Stimulated activated CD4-positive, alpha-beta T cell treated with anti-CD3 and anti-CD28 coated beads, Interleukin-12 subunit alpha, Interleukin-12 subunit beta, amount 100 ng/mL, for 48 hours (primary cell): ENCODE results near the gene SLC22A7.

Experiments used
- DNase-seq, 3 donors: peaks; one replicate each; pipeline ENCODE4 v3.0.0-alpha.2; 2020; ENCODE audit warnings: low read depth in 2 of 3, low spot score in 1 of 3

Gene SLC22A7, protein sequence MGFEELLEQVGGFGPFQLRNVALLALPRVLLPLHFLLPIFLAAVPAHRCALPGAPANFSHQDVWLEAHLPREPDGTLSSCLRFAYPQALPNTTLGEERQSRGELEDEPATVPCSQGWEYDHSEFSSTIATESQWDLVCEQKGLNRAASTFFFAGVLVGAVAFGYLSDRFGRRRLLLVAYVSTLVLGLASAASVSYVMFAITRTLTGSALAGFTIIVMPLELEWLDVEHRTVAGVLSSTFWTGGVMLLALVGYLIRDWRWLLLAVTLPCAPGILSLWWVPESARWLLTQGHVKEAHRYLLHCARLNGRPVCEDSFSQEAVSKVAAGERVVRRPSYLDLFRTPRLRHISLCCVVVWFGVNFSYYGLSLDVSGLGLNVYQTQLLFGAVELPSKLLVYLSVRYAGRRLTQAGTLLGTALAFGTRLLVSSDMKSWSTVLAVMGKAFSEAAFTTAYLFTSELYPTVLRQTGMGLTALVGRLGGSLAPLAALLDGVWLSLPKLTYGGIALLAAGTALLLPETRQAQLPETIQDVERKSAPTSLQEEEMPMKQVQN

DNA sequence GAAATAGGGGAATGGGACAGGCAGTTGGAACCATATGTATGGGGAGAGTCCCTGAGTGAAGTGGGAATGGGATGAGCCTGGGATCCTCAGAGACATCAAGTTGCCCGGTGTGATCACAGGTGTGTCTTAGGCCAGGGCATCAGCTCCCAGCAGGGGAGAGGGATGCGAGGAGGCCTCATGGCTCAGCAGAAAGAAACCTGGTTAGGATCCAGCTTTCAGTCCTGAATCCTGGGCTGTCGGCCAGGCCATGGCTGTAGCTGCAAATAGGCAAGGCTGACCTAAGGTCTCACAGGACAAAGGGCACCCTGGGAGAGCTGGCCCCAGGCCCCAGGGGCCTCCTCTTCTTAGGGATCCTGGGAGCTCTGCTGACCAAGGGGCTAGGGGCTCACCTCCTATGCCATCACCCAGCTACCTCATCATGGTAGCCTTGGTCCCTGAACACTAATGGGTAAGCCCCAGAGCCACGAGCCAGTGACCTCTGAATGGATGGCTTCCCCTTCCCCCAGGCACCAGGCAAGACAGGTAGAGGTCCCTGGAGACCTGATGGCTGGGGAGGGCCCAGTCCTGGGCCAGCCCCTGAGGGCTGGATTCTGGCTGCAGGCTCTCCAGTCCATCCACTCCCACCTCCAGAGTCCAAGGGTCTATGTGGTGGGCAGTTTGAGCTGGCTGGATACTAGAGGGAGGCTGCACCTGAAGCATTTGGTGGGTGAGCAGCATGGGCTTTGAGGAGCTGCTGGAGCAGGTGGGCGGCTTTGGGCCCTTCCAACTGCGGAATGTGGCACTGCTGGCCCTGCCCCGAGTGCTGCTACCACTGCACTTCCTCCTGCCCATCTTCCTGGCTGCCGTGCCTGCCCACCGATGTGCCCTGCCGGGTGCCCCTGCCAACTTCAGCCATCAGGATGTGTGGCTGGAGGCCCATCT is at the start of gene SLC22A7:
TSS of gene SLC22A7 (plus strand) at position 617 of the 921 bp plus-strand sequence. CDS start at position 716, 99 bp downstream.
- DNase-seq: no peak

DNA sequence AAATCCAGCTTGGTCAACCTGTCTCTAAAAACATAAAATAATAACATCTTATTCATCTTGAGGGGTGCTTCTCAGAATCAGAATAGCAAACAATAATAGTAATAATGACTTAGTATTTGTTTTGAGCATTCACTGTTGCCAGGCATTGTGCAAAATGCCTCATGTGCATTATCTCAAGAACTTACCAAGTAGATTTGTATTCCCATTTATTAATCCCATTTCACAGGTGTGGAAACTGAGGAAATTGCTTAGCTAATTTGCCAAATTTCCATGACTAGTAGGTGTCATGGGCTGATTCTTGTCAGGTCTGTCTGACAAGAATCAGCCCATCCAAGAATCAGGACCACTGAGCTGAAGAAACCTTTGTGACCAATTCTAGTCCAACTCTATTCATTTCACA is 49.3 kb upstream of the SLC22A7 start:
- DNase-seq: no peak

DNA sequence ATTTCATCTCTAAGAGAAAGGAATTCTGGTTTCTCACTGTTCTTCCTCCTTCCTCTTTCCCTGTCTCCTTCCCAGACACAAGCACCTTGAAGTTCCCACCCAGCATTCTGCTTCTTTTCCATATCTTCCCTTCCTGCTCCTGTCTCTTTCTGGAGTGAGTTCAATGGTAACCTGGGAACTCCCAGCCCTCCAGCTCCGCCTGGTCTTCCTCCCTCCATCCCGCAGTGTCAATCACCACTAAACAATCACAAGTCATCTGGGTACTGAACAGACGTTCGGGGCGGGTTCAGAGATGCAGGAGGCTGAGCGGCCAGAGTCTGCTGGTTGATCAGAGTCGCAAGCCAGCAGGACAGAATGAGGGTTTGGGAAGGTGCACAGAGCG is 47.1 kb upstream of the SLC22A7 start:
- DNase-seq: no peak

DNA sequence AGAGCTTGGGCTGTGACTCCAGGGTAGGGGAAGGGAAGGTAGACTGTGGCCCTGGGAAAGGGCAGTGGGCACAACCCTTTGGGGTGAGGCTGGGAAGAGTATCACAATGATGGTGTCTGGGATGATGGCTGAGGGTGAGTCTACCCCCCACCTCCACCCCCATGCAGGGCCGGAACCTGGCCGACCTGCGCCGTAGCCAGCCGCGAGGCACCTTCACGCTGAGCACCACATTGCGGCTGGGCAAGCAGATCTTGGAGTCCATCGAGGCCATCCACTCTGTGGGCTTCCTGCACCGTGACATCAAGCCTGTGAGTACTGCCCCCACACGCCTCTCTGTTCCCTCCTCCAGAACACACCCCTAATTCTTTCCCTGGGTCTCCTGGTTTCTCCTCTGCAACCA is 44.7 kb upstream of the SLC22A7 start:
- DNase-seq: no peak

DNA sequence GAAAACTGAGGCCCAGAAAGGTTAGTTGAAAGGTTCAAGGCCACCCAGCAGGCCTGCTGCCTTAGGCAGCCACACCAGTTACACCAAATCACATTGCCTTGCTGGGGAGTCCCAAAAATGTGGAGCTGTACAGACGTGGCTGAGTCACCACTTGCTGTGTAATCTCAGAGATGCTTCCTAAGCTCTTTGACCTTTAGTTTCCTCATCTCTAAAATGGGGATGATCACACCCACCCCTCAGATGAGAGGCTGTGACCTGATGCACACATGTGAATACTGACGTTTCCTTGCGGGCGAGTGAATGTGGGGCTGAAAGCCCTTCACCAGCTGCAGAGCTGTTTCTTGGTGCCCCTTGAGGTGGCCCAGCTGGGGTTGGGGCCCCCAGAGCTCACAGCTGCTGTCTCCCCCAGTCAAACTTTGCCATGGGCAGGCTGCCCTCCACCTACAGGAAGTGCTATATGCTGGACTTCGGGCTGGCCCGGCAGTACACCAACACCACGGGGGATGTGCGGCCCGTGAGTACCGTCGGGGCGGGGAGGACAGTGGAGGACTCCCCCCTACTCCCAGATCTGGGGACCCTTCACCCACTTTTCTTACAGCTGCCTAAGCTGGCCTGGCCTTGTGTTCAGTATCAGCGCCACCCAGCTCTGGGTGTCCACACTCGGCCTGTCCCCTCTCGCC is 43.8 kb upstream of the SLC22A7 start:
- DNase-seq: no peak

DNA sequence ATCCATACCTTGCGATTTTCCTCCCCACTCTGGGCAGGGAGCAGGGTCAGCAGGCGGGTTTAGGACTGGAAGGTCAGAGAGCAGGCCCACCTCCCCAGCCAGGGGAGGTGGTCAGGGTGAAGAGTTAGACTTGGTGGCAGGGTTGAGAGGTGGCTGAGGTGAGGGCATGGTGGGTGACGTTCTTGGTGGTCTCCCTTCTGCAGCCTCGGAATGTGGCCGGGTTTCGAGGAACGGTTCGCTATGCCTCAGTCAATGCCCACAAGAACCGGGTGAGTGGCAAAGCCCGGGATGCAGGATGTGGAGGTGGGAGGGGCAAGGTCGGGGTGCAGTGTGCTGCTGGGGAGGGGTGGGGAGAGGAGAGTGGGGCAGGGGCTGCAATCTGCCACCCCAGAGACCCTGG is 43.2 kb upstream of the SLC22A7 start:
- DNase-seq: no peak

DNA sequence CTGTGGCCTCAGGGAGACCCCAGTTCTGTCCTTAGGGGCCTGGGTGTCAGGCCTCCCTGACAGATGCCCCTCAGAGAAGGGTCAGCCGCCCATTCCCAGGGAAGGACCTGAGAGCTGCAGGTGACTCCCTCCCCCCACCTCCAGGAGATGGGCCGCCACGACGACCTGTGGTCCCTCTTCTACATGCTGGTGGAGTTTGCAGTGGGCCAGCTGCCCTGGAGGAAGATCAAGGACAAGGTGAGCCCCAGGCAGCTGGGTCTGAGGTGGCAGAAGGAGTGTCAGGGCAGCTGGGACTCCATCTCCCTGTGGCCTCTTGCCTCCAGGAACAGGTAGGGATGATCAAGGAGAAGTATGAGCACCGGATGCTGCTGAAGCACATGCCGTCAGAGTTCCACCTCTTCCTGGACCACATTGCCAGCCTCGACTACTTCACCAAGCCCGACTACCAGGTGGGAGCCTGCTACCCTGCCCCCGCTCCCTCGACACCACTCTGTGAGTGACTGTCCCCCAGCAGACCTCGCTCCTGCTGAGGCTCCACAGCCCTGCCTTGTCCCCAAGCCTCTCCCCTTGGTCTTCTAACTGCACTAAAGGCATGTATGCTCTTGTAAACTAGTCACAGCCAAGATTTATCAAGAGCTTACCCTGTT is 42.5 kb upstream of the SLC22A7 start:
- DNase-seq: no peak

DNA sequence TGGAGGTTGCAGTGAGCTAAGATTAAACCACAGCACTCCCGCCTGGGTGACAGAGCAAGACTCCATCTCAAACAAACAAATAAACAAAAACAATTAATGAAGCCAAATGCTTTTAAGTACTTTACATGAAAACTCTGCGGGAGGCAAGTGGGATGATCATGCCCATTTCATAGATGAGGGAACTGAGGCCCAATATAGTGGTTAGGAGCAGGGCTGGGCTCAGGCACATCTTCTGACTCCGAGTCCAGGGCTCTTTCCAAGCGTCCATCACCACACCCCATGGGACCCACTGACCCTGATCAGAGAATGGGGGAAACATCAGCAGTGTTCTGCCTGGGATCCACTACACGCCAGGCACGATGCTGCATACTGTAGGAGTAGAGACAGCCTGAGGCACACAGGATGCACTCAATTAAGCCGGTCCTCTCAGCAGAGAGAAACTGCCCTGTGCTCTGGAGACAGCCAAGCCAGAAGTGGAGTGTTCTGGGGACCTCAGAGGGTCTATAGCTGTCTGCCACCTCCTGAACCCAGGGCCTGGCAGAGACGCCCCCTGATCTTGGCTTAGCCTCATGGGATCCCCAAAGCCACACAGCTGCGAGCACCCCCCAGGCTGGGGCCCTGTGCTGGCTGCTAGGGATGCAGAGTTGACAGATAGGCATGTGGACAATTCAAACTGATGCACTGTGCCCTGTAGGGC is 41.2 kb upstream of the SLC22A7 start:
- DNase-seq: no peak

DNA sequence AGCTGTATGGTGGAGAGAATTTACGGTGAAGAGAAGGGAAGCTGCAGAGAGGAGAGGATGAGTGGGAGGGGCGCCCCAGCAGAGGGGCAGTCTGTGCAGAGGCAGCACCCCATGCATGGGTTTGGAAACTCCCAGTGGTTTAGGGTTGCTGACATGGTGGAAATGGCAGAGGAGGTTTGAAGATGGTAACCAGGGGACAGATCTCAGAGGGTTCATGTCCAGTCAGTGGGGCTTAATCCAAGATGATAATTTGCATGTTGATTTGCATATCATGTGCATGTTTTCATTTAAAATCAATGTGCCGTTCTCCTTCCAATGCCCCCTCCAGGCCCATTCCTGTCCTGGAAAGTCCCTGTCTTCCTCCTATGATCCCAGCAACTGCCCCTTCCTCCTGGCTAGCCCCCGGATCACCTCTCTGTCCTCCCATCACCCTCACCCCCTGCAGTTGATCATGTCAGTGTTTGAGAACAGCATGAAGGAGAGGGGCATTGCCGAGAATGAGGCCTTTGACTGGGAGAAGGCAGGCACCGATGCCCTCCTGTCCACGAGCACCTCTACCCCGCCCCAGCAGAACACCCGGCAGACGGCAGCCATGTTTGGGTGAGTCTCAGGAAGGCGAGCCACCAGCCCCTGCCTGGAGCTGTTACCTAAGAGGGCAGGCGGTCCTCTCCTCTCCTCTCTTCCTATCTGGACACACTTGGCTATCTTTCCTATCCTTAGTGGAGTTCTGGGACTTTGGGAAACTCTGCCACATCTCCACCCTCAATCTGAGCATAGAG is 40.5 kb upstream of the SLC22A7 start:
- DNase-seq: no peak

DNA sequence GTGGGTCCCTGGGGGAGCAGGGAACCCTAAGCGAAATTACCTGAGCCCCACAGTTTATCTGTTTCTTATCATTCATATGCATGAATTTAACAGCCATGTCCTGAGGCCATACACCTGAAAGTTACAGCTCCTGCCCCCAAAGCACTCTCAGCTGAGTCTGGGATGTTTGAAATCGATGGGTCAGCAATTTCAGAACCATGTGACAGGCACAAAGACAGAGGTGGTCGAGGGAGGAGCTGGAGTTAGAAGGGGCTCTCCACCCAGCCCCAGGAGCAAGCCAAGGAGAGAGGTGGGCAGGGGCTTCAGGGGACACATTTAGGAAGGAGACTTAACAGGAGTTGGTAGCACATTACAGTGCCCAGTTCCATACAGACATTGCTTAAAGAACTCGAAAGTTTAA is 39.9 kb upstream of the SLC22A7 start:
- DNase-seq: no peak

DNA sequence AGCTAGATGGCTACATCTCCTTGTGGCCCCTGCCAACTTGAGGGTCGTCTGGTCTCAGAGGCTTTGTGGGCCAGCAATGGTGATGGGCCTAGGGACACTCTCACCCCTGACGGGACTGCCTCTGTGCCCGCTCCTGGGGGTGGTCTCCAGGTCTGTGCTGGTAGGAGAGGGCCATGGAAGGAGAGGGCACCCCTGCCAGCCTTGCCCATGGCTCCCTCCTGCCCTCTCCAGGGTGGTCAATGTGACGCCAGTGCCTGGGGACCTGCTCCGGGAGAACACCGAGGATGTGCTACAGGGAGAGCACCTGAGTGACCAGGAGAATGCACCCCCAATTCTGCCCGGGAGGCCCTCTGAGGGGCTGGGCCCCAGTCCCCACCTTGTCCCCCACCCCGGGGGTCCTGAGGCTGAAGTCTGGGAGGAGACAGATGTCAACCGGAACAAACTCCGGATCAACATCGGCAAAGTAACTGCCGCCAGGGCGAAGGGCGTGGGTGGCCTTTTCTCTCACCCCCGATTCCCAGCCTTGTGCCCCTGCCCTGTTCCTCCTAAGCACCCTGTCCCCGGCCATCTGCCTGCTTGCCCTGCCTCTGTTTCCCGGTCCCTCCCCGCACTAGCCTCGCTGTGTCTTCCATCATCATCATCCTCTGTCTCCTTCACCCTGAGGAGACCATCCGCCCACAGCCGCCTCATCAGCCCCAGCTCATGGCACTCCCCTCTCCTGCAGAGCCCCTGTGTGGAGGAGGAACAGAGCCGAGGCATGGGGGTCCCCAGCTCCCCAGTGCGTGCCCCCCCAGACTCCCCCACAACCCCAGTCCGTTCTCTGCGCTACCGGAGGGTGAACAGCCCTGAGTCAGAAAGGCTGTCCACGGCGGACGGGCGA is 39.0 kb upstream of the SLC22A7 start:
- no peak for DNase-seq

DNA sequence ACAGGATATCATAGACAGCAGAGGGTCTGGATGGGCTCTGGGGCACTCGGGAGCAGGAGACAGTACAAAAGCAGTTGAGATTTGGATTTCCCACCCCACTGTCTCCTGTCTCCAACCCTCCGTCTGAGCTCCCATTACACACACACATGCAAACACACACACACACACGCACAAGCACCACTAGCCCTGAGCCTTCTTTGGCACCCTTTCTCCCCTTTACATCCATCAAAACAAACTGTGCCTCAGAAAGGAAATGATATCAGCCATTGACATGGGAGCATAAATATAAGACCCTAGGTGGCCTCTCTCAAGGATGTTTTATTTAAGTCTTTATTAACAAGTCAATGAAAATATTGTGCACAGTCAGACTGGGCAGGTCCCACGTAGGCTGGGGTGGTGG is 37.3 kb upstream of the SLC22A7 start:
- no peak for DNase-seq

DNA sequence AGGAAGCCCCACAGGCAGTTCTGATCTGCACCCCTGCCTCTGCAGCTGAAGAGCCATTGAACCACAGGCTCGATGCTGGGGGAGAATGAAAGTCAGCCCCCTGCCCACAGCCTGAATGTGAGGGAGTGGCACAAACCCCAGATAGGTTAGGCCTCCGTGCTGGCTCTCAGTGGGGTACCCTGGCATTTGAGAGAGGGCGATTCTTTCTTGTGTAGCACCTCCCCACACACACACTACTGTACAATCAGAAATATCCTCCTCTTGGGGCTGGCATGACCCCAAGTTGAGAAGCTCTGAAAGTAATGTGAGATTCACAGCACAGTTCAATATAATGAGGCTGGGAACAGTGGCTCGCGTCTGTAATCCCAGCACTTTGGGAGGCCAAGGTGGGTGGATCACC is 36.9 kb upstream of the SLC22A7 start:
- no peak for DNase-seq

DNA sequence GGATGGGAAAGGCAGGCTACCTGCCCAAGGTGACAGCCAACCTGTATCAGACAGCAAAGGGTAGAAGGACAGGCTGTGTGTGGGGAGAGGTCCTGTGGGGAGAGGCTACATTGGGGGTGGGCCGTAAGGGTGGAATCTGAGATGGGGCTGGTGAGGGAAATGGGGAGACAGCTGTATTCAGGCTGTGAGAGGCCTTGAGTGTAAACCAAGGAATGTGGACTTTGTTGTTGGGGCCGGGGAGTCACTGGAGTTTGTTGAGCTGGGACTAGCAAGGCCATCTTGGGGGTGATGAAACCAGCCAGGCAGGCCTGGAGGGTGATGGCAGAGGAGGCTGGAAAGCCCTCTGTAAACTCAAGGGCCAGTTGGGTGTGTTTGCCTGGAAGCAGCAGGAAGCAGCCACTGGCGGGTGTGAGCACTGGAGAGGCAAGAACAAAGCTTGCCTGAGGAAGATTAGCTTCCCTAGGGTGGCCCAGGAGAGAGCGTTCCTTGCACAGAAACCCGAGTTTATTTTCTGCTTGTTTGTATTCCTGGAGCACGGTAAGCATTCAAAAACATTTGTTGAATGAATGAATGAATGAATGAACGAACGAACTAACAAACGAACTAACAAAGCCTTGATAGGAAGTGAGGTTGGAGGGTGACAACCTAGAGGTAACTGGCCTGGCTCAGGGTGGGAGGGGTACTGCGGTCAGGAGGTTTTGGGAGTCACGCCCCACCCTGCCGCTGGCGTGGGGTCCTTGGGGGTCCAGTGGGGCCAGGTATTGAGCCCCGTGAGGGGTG is 35.9 kb upstream of the SLC22A7 start:
- no peak for DNase-seq

DNA sequence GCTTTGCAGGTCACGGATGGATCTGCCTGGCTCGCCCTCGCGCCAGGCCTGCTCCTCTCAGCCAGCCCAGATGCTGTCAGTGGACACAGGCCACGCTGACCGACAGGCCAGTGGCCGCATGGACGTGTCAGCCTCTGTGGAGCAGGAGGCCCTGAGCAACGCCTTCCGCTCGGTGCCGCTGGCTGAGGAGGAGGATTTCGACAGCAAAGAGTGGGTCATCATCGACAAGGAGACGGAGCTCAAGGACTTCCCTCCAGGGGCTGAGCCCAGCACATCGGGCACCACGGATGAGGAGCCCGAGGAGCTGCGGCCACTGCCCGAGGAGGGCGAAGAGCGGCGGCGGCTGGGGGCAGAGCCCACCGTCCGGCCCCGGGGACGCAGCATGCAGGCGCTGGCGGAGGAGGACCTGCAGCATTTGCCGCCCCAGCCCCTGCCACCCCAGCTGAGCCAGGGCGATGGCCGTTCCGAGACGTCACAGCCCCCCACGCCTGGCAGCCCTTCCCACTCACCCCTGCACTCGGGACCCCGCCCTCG is 35.2 kb upstream of the SLC22A7 start:
- DNase-seq: no peak

DNA sequence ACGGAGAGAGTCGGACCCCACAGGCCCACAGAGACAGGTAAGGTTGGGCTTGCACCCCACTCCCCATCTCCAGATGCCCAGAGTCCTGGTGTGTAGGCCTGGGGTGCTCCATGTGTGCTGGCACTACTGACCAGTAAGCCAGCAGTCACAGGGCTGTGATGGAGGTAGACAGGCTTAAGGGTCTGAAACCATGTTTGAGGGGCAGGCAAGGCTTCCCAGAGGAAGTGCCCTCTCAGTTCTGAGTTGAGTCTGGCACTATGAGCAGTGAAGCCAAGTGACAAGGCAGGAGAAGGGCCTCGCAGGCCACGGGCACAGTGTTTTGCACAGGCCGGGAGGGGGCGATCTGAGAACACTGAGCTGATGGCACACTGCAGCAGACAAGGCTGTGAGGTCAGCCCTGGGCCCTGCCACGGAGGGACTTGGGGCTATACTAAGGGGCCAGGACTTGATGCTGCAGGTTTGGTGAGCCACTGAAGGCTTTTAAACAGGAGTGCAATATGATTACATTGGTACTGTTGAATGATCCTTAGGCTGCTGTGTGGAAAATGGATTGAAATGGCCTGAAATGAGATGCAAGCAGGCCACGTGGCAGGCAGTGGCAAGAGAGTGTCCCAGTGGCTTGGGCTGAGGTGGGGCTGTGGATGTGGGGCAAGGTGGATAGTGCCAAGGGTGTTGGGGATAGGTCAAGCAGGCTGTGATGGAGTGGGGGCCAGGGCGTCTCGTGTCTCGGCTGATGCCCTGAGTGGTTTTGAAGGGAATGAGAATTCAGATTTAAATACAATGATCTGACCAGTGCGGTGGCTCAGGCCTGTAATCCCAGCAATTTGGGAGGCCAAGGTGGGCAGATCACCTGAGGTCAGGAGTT is 34.5 kb upstream of the SLC22A7 start:
- DNase-seq: peak; percentile 61 to 71 (median 69)
